PFSK-1 (cell line): ENCODE measurements around the gene SRRM2.

Experiments
- POLR2AphosphoS5 ChIP-seq: IDR thresholded peaks from 2 replicates; pipeline ENCODE4 v1.6.1; 2012; ENCODE audit warnings: low read depth, mild to moderate bottlenecking, control low read depth, low read length, moderate library complexity
- SIN3A ChIP-seq: IDR thresholded peaks from 2 replicates; pipeline ENCODE4 v1.6.1; 2012; ENCODE audit warnings: mild to moderate bottlenecking, low read length, moderate library complexity, borderline replicate concordance; ENCODE audit not compliant: insufficient read depth
- TAF1 ChIP-seq: IDR thresholded peaks from 2 replicates; pipeline ENCODE4 v1.6.1; 2012; ENCODE audit warnings: low read length, control low read depth, borderline replicate concordance; ENCODE audit not compliant: insufficient read depth
- TF ChIP-seq, protein P1 (sequence below), 2 experiments: IDR thresholded peaks; 2 replicates each; pipeline versions ENCODE4 v1.6.1 to v1.8.0; 2011 to 2012; ENCODE audit warnings: low read depth in 2 of 2, low read length in 2 of 2, control low read depth in 1 of 2, inconsistent platforms in 1 of 2, mild to moderate bottlenecking in 1 of 2, moderate library complexity in 1 of 2; ENCODE audit not compliant: insufficient read depth in 1 of 2

DNA sequence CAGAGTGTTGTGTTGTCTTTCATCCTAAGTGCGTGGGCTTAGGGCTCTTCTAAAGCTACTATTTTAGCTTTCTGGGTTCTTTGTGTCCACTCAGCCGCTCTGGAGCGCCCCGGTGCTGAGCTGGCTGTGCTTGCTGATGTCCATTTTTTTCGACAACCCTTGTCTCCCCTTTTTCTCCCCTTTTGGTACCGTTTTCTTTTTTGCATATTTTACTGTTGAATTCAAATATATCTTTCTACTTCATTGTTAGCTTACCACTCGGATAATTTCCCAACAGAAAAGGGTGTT is 1.2 kb downstream of the SRRM2 start:
- TF ChIP-seq POLR2AphosphoS5 (no peak), TAF1 (no peak), SIN3A (no peak)
- TF ChIP-seq, protein P1, sequence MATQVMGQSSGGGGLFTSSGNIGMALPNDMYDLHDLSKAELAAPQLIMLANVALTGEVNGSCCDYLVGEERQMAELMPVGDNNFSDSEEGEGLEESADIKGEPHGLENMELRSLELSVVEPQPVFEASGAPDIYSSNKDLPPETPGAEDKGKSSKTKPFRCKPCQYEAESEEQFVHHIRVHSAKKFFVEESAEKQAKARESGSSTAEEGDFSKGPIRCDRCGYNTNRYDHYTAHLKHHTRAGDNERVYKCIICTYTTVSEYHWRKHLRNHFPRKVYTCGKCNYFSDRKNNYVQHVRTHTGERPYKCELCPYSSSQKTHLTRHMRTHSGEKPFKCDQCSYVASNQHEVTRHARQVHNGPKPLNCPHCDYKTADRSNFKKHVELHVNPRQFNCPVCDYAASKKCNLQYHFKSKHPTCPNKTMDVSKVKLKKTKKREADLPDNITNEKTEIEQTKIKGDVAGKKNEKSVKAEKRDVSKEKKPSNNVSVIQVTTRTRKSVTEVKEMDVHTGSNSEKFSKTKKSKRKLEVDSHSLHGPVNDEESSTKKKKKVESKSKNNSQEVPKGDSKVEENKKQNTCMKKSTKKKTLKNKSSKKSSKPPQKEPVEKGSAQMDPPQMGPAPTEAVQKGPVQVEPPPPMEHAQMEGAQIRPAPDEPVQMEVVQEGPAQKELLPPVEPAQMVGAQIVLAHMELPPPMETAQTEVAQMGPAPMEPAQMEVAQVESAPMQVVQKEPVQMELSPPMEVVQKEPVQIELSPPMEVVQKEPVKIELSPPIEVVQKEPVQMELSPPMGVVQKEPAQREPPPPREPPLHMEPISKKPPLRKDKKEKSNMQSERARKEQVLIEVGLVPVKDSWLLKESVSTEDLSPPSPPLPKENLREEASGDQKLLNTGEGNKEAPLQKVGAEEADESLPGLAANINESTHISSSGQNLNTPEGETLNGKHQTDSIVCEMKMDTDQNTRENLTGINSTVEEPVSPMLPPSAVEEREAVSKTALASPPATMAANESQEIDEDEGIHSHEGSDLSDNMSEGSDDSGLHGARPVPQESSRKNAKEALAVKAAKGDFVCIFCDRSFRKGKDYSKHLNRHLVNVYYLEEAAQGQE (IDR thresholded peaks at IDR 0.05; ENCODE audit: insufficient read depth in 1 of 2, low read depth in 2 of 2, low read length in 2 of 2) = no peak
